Activated T-cell treated with anti-CD3 and anti-CD28 coated beads, Interleukin-2, amount 50 U/mL, for 72 hours (primary cell): ENCODE results near the gene ESYT1. TPM values are rescaled to one million over a fixed set of nuclear protein-coding genes. Genes with fewer than 3 reads are reported as not detected.

Source experiments
- total RNA-seq, 2 donors: library from RNA; stranded (reverse); gene quantifications; one replicate each; pipeline ENCODE4 v1.2.3, GENCODE V29; 2022

Gene ESYT1
- total RNA-seq, 2 donors from 2014 or later, result 74.6 to 84.6 TPM

Other genes with a start within 250 kb of the ESYT1 start
- gene PYM1, start 200.4 kb upstream of the ESYT1 start, total RNA-seq, result 10 to 100 TPM; 35.1 to 36.6 TPM
- 100 to 1,000 TPM; 343 to 396 TPM for gene DGKA, start 197.1 kb upstream of the ESYT1 start, total RNA-seq
- 1 to 10 TPM in 1 of 2 donors, under 1 TPM in 1; 1.00 to 1.9 TPM for gene PMEL, start 162.2 kb upstream of the ESYT1 start, total RNA-seq
- 100 to 1,000 TPM in 1 of 2 donors, 10 to 100 TPM in 1; 89.2 to 103 TPM for gene CDK2, start 161.4 kb upstream of the ESYT1 start, total RNA-seq
- gene RAB5B, start 154.2 kb upstream of the ESYT1 start, total RNA-seq, result 10 to 100 TPM; 49.4 to 56.6 TPM
- gene SUOX, start 131.0 kb upstream of the ESYT1 start, total RNA-seq, result 1 to 10 TPM; 7.8 to 9.9 TPM
- gene IKZF4, start 107.2 kb upstream of the ESYT1 start, total RNA-seq, result 10 to 100 TPM; 22.8 to 25.0 TPM
- 10 to 100 TPM; 23.0 to 28.9 TPM for gene RPS26, start 86.3 kb upstream of the ESYT1 start, total RNA-seq
- gene ERBB3, start 48.1 kb upstream of the ESYT1 start, total RNA-seq, result 1 to 10 TPM; 1.4 to 1.9 TPM
- 100 to 1,000 TPM; 226 to 265 TPM for gene PA2G4, start 23.7 kb upstream of the ESYT1 start, total RNA-seq
- 1,000 to 10,000 TPM; 5,172 to 5,269 TPM for gene RPL41, start 11.6 kb upstream of the ESYT1 start, total RNA-seq
- gene ZC3H10, start 10.0 kb upstream of the ESYT1 start, total RNA-seq, result 10 to 100 TPM in 1 of 2 donors, 1 to 10 TPM in 1; 7.4 to 11.8 TPM
- gene MYL6B, start 24.3 kb downstream of the ESYT1 start, total RNA-seq, result 100 to 1,000 TPM in 1 of 2 donors, 10 to 100 TPM in 1; 96.3 to 111 TPM
- gene MYL6, start 30.1 kb downstream of the ESYT1 start, total RNA-seq, result 100 to 1,000 TPM; 391 to 492 TPM
- 100 to 1,000 TPM in 1 of 2 donors, 10 to 100 TPM in 1; 99.7 to 104 TPM for gene SMARCC2, start 61.2 kb downstream of the ESYT1 start, total RNA-seq
- 10 to 100 TPM; 35.4 to 40.2 TPM for gene RNF41, start 93.7 kb downstream of the ESYT1 start, total RNA-seq
- gene NABP2, start 96.1 kb downstream of the ESYT1 start, total RNA-seq, result 10 to 100 TPM; 61.8 to 72.7 TPM
- 1 to 10 TPM in 1 of 2 donors, under 1 TPM in 1; 0.44 to 1.1 TPM for gene SLC39A5, start 101.8 kb downstream of the ESYT1 start, total RNA-seq
- 10 to 100 TPM; 46.7 to 50.7 TPM for gene ANKRD52, start 130.1 kb downstream of the ESYT1 start, total RNA-seq
- 1 to 10 TPM; 5.9 to 7.3 TPM for gene COQ10A, start 138.7 kb downstream of the ESYT1 start, total RNA-seq
- gene CS, start 172.1 kb downstream of the ESYT1 start, total RNA-seq, result 100 to 1,000 TPM; 261 to 319 TPM
- gene CNPY2, start 187.7 kb downstream of the ESYT1 start, total RNA-seq, result 100 to 1,000 TPM in 1 of 2 donors, 10 to 100 TPM in 1; 97.8 to 117 TPM
- gene PAN2, start 205.7 kb downstream of the ESYT1 start, total RNA-seq, result 100 to 1,000 TPM; 112 to 139 TPM
- gene IL23A, start 210.6 kb downstream of the ESYT1 start, total RNA-seq, result 100 to 1,000 TPM in 1 of 2 donors, 10 to 100 TPM in 1; 79.5 to 138 TPM
- 100 to 1,000 TPM; 121 to 142 TPM for gene STAT2, start 231.8 kb downstream of the ESYT1 start, total RNA-seq
- under 1 TPM in 1 of 2 donors, not detected in 1; 0.28 TPM for gene APOF, start 234.6 kb downstream of the ESYT1 start, total RNA-seq